ENCODE measurements around the gene DMAC2.
"Not testable (repeated sequence)": the region's sequence is repeated elsewhere in the genome, so short reads cannot be mapped to it uniquely, and the experiment has no call there.

Gene DMAC2

DNA sequence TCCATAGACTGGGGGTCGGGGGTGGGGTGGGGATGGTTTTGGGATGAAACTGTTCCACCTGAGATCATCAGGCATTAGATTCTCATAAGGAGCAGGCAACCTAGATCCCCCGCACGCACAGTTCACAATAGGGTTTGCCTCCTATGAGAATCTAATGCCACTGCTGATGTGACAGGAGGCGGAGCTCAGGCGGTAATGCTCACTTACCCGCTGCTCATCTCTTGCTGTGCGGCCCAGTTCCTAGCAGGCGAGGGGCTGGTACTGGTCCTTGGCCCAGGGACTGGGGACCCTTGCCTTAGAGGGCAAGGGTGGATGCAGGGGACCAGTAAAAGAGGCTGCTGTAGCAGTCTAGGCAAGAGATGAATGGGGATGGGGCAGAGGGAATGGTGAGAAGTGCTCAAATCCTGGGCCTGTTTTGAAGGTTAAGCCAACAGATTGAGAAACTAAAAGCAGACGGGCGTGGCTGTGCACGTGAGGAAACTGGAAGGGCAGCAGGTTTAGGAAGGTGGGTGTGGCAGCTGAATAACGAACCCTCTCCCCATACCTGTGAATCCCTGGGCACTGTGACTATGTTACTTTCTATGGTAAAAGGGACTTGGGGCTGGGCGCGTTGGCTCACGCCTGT, 1.7 kb upstream of the DMAC2 start:
- H3K79me1 ChIP-seq (ENCODE audit: low read length) = peaks cover 3% of the 10 kb centered on the region
- H3K4ac ChIP-seq (ENCODE audit: low read depth, low read length) = no peak overlapping the region
- H2BK15ac ChIP-seq (replicated peaks; ENCODE audit: low read depth) = no peak overlapping the region
- no peak overlapping the region for H3K4me3 ChIP-seq (ENCODE audit: low read length)
- no peaks in the 10 kb centered on the region for H3K79me2 ChIP-seq (ENCODE audit: control insufficient read depth, insufficient read depth, low read length)
- H3K36me3 ChIP-seq (ENCODE audit: control insufficient read depth, insufficient read depth, low read length) = peaks cover 1% of the 10 kb centered on the region
- H2BK5ac ChIP-seq (ENCODE audit: low read length) = no peak overlapping the region
- H2BK120ac ChIP-seq (ENCODE audit: low read depth, low read length) = no peak overlapping the region
- H3K56ac ChIP-seq (ENCODE audit: low read length) = no peak overlapping the region
- no peak overlapping the region for H3K4me2 ChIP-seq (ENCODE audit: low read length)
- H3K27ac ChIP-seq (ENCODE audit: low read depth, low read length) = no peak overlapping the region
- H2AK5ac ChIP-seq (ENCODE audit: low read length) = no peak overlapping the region
- DNase-seq = no peak
- no peak overlapping the region for H3K9ac ChIP-seq (ENCODE audit: low read length)
- no peak overlapping the region for H3K23ac ChIP-seq (ENCODE audit: low read length)
- WGBS (ENCODE audit: extremely low coverage, insufficient coverage, low lambda C conversion rate) = no CpG with 5 or more reads among the region's 15 CpGs
- no peak overlapping the region for H3K18ac ChIP-seq (ENCODE audit: low read length)
- no peak overlapping the region for H4K5ac ChIP-seq (ENCODE audit: low read length)
- H3K27me3 ChIP-seq (ENCODE audit: insufficient read depth, low read length, poor library complexity) = no peaks in the 10 kb centered on the region
- H4K8ac ChIP-seq (ENCODE audit: low read depth, low read length) = no peak overlapping the region
- H3K4me1 ChIP-seq (ENCODE audit: control insufficient read depth, low read depth, low read length) = no peaks in the 10 kb centered on the region

DNA sequence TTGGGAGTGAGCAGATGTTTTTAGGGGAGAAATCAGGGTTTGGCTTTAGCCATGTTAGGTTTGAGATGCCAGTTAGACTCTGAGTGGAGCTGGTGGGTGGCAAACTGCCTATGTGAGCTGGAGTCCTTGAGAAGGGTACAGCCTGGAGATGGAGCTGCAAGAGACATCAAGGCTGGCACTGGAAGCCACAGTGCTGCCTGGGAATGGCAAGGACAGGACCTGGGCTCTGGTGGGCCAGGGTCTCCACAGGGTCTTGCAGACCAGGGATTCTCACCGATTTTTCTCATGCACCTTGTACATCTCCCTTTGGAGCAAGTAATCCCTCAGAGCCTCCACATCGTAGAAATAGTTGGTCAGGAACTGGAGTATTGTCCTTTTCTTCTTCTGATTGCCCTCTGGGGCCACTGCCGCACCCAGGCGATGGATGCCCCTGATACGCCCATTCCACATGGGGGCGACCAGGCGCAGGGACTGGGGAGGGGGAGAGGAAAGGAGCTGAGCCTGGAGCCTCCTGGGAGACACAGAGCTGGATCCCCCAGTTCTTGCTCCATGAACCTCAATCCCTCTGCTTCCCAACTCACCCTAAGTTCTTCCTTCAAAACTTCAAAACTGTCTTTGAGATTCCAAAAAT, 1.7 kb downstream of the DMAC2 start:
- DNase-seq = no peak
- no peak overlapping the region for H3K4me2 ChIP-seq (ENCODE audit: low read length)
- no peak overlapping the region for H4K5ac ChIP-seq (ENCODE audit: low read length)
- H3K23ac ChIP-seq (ENCODE audit: low read length) = no peak overlapping the region
- no peak overlapping the region for H3K18ac ChIP-seq (ENCODE audit: low read length)
- no peak overlapping the region for H3K56ac ChIP-seq (ENCODE audit: low read length)
- H3K79me1 ChIP-seq (ENCODE audit: low read length) = peaks cover 3% of the 10 kb centered on the region
- no peak overlapping the region for H3K27ac ChIP-seq (ENCODE audit: low read depth, low read length)
- peaks cover 1% of the 10 kb centered on the region for H3K36me3 ChIP-seq (ENCODE audit: control insufficient read depth, insufficient read depth, low read length)
- no peak overlapping the region for H3K9ac ChIP-seq (ENCODE audit: low read length)
- H3K4me1 ChIP-seq (ENCODE audit: control insufficient read depth, low read depth, low read length) = no peaks in the 10 kb centered on the region
- no peak overlapping the region for H2AK5ac ChIP-seq (ENCODE audit: low read length)
- no peak overlapping the region for H2BK15ac ChIP-seq (replicated peaks; ENCODE audit: low read depth)
- H2BK120ac ChIP-seq (ENCODE audit: low read depth, low read length) = no peak overlapping the region
- WGBS (ENCODE audit: extremely low coverage, insufficient coverage, low lambda C conversion rate) = no CpG with 5 or more reads among the region's 7 CpGs
- H3K79me2 ChIP-seq (ENCODE audit: control insufficient read depth, insufficient read depth, low read length) = no peaks in the 10 kb centered on the region
- H4K8ac ChIP-seq (ENCODE audit: low read depth, low read length) = no peak overlapping the region
- no peaks in the 10 kb centered on the region for H3K27me3 ChIP-seq (ENCODE audit: insufficient read depth, low read length, poor library complexity)
- H3K4ac ChIP-seq (ENCODE audit: low read depth, low read length) = no peak overlapping the region
- no peak overlapping the region for H2BK5ac ChIP-seq (ENCODE audit: low read length)
- no peak overlapping the region for H3K4me3 ChIP-seq (ENCODE audit: low read length)

DNA sequence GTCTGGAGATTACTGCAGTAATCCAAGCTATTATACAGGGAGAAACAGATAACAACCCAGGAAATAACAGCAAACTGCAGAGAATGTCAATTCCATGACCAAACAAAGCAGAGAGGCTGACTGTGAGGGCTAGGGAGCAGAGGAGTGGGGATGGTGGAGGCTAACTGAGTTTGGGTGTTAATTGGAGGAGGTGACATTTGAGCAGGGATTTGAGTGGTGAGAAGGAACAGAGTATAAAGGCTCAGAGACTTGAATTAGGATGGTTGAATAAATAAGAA, 3.1 kb downstream of the DMAC2 start:
- Histone ChIP-seq H3K27ac (ENCODE audit: low read depth, low read length) (no peak overlapping the region), H3K56ac (ENCODE audit: low read length) (no peak overlapping the region), H2BK5ac (ENCODE audit: low read length) (no peak overlapping the region), H3K79me2 (ENCODE audit: control insufficient read depth, insufficient read depth, low read length) (no peaks in the 10 kb centered on the region), H2BK15ac (replicated peaks; ENCODE audit: low read depth) (no peak overlapping the region), H3K36me3 (ENCODE audit: control insufficient read depth, insufficient read depth, low read length) (peaks cover 4% of the 10 kb centered on the region), H3K18ac (ENCODE audit: low read length) (no peak overlapping the region), H3K4me2 (ENCODE audit: low read length) (no peak overlapping the region), H4K8ac (ENCODE audit: low read depth, low read length) (no peak overlapping the region), H4K5ac (ENCODE audit: low read length) (no peak overlapping the region), H3K27me3 (ENCODE audit: insufficient read depth, low read length, poor library complexity) (no peaks in the 10 kb centered on the region), H3K23ac (ENCODE audit: low read length) (no peak overlapping the region), H3K4me3 (ENCODE audit: low read length) (no peak overlapping the region), H2AK5ac (ENCODE audit: low read length) (no peak overlapping the region), H3K4me1 (ENCODE audit: control insufficient read depth, low read depth, low read length) (no peaks in the 10 kb centered on the region), H3K79me1 (ENCODE audit: low read length) (peaks cover 3% of the 10 kb centered on the region), H3K9ac (ENCODE audit: low read length) (no peak overlapping the region), H3K4ac (ENCODE audit: low read depth, low read length) (no peak overlapping the region), H2BK120ac (ENCODE audit: low read depth, low read length) (no peak overlapping the region)
- no peak for DNase-seq

DNA sequence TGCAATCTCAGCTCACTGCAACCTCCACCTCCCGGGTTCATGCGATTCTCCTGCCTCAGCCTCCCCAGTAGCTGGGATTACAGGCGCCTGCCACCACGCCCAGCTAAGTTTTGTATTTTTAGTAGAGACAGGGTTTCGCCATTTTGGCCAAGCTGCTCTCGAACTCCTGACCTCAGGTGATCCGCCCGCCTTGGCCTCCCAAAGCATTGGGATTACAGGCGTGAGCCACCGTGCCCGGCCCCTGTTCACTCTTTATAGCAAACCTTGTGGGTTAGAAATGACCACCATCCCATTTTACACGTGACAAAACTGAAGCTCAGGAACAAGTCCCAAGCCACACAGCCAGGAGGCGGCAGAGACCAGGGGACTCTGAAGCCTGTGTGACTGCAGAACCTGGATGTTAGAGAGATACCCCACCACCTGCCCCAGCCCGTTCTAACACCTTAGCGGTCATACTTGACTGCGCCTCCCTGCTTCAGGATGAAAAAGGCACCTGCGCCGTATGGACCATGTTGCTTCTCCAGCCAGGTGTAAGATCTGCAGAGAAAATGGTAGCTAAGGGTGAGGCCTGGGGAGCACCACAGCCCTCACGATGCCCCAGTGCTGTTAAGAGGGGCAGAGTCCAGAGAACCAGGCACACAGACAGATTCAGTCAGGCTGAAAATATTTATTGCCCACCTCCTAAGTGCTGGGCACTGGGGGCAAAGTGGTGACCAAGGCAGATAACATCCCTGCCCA, 3.6 kb downstream of the DMAC2 start:
- H3K18ac ChIP-seq (ENCODE audit: low read length) = no peak overlapping the region
- H3K9ac ChIP-seq (ENCODE audit: low read length) = no peak overlapping the region
- H2BK120ac ChIP-seq (ENCODE audit: low read depth, low read length) = no peak overlapping the region
- no peak for DNase-seq
- peaks cover 3% of the 10 kb centered on the region for H3K79me1 ChIP-seq (ENCODE audit: low read length)
- no peaks in the 10 kb centered on the region for H3K4me1 ChIP-seq (ENCODE audit: control insufficient read depth, low read depth, low read length)
- H3K79me2 ChIP-seq (ENCODE audit: control insufficient read depth, insufficient read depth, low read length) = no peaks in the 10 kb centered on the region
- H3K27me3 ChIP-seq (ENCODE audit: insufficient read depth, low read length, poor library complexity) = no peaks in the 10 kb centered on the region
- no peak overlapping the region for H2BK15ac ChIP-seq (replicated peaks; ENCODE audit: low read depth)
- no peak overlapping the region for H2BK5ac ChIP-seq (ENCODE audit: low read length)
- peaks cover 4% of the 10 kb centered on the region for H3K36me3 ChIP-seq (ENCODE audit: control insufficient read depth, insufficient read depth, low read length)
- no peak overlapping the region for H3K56ac ChIP-seq (ENCODE audit: low read length)
- H4K8ac ChIP-seq (ENCODE audit: low read depth, low read length) = no peak overlapping the region
- no peak overlapping the region for H4K5ac ChIP-seq (ENCODE audit: low read length)
- H3K4ac ChIP-seq (ENCODE audit: low read depth, low read length) = no peak overlapping the region
- no peak overlapping the region for H3K4me2 ChIP-seq (ENCODE audit: low read length)
- H3K4me3 ChIP-seq (ENCODE audit: low read length) = no peak overlapping the region
- H2AK5ac ChIP-seq (ENCODE audit: low read length) = no peak overlapping the region
- no peak overlapping the region for H3K23ac ChIP-seq (ENCODE audit: low read length)
- no CpG with 5 or more reads among the region's 19 CpGs for WGBS (ENCODE audit: extremely low coverage, insufficient coverage, low lambda C conversion rate)
- H3K27ac ChIP-seq (ENCODE audit: low read depth, low read length) = no peak overlapping the region

DNA sequence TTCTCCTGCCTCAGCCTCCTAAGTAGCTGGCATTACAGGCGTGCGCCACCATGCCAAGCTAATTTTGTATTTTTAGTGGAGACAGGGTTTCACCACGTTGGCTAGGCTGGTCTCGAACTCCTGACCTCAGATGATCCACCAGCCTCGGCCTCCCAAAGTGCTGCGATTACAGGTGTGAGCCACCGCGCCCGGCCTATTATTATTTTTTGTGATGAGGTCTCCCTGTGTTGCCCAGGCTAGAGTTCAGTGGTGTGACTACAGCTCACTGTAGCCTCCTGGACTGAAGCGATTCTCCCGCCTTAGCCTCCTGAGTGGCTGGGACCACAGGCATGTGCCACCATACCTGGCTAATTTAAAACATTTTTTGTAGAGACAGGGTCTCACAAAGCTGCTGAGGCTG, 4.3 kb downstream of the DMAC2 start:
- not testable (repeated sequence) for H3K9ac ChIP-seq (ENCODE audit: low read length); H3K56ac ChIP-seq (ENCODE audit: low read length); H2AK5ac ChIP-seq (ENCODE audit: low read length); H2BK5ac ChIP-seq (ENCODE audit: low read length); H3K36me3 ChIP-seq (ENCODE audit: control insufficient read depth, insufficient read depth, low read length); H3K27me3 ChIP-seq (ENCODE audit: insufficient read depth, low read length, poor library complexity); H3K18ac ChIP-seq (ENCODE audit: low read length); H2BK15ac ChIP-seq (replicated peaks; ENCODE audit: low read depth); H4K8ac ChIP-seq (ENCODE audit: low read depth, low read length); H2BK120ac ChIP-seq (ENCODE audit: low read depth, low read length); H3K23ac ChIP-seq (ENCODE audit: low read length); H3K27ac ChIP-seq (ENCODE audit: low read depth, low read length); DNase-seq; H3K4me2 ChIP-seq (ENCODE audit: low read length); H3K79me1 ChIP-seq (ENCODE audit: low read length); H3K4me1 ChIP-seq (ENCODE audit: control insufficient read depth, low read depth, low read length); H3K79me2 ChIP-seq (ENCODE audit: control insufficient read depth, insufficient read depth, low read length); H3K4me3 ChIP-seq (ENCODE audit: low read length); H3K4ac ChIP-seq (ENCODE audit: low read depth, low read length); H4K5ac ChIP-seq (ENCODE audit: low read length)
- WGBS (ENCODE audit: extremely low coverage, insufficient coverage, low lambda C conversion rate) = no CpG with 5 or more reads among the region's 11 CpGs
